ENCODE data around the gene RNASEH1.

Gene RNASEH1

GRCh38 chr2:3526871-3527270, 31.3 kb downstream of the RNASEH1 start:
- Histone ChIP-seq H2AFZ (ENCODE audit: low read depth, low read length, severe bottlenecking) (no peak overlapping the region), H3K4me3 (ENCODE audit: insufficient read depth, low read length, poor library complexity, severe bottlenecking) (no peak overlapping the region), H3K9ac (ENCODE audit: low read length) (no peak overlapping the region), H3K79me2 (ENCODE audit: insufficient read depth, low read length) (no peaks in the 10 kb centered on the region), H3K9me3 (ENCODE audit: insufficient read depth, low read length) (no peaks in the 10 kb centered on the region), H3F3A (ENCODE audit: insufficient read depth) (peaks cover 3% of the 10 kb centered on the region; the same call in 1 of the 2 replicates), H3K27me3 (ENCODE audit: low read length) (no peaks in the 10 kb centered on the region), H3K4me2 (ENCODE audit: low read depth, low read length, poor library complexity, severe bottlenecking) (no peak overlapping the region), H4K20me1 (ENCODE audit: low read depth, low read length) (no peaks in the 10 kb centered on the region), H3K36me3 (ENCODE audit: low read length) (no peaks in the 10 kb centered on the region), H3K27ac (ENCODE audit: low read depth, low read length) (no peak overlapping the region), H3K9me2 (replicated peaks; ENCODE audit: insufficient read depth, low read length) (no peaks in the 10 kb centered on the region)
- TF ChIP-seq CTCF (IDR thresholded peaks at IDR 0.05; ENCODE audit: insufficient read depth, low read length, poor library complexity, severe bottlenecking) = no peak
- no peak for TF ChIP-seq EZH2phosphoT487 (conservative IDR thresholded peaks at IDR 0.05; ENCODE audit: low read length)

DNA sequence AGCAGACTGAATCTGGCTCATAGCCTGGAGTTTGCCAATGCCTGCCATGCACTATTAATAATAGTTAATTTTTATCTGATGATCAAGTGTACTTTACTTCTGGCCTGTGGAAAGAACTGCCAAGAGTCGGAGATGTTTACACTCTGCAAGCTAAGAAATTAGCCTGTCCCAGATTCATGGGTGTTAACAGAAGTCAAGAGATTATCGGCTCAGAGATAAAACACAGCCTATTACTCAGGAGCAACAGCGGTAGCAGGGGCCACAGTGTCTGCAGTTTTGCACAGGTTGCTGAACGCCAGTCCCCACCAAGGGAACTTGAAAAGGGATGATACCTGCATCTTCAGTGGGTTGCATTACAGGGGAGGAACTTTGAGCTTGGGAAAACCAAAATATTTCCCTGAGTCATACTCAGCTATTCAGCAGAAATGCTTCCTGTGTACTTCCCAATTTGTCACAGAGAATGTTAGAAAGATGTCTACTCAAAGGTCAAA, 34.5 kb downstream of the RNASEH1 start:
- H3K4me3 ChIP-seq (ENCODE audit: insufficient read depth, low read length, poor library complexity, severe bottlenecking) = no peak overlapping the region

DNA sequence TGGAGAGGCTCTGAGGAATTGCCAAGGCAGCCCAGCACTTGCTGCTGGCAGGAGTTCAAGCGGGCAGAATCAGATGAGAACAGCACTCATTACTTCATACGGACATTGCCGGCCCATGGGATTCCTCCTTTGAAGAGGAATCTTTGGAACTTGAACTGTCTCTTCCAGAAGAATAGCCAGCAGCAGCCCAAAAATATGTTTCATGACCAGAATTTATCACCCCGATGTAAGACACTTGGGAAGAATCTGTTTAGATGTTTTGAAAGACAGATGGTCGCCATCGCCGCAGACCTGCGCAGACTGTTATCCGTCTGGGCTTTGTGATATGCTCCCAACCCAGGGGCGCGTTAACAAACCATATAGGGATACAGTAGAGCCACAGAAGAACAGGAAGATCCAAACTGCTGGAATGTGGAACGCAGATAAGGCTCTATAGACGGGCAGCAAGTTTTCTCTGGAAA, 35.1 kb downstream of the RNASEH1 start:
- no peaks in the 10 kb centered on the region for H4K20me1 ChIP-seq (ENCODE audit: low read depth, low read length)
- H3F3A ChIP-seq (ENCODE audit: insufficient read depth) = 0 out of 2 replicates have a peak, but pooled peaks cover 5% of the 10 kb centered on the region
- H3K9ac ChIP-seq (ENCODE audit: low read length) = no peak overlapping the region
- TF ChIP-seq EZH2phosphoT487 (conservative IDR thresholded peaks at IDR 0.05; ENCODE audit: low read length) (no peak), CTCF (IDR thresholded peaks at IDR 0.05; ENCODE audit: insufficient read depth, low read length, poor library complexity, severe bottlenecking) (no peak)
- peaks cover 5% of the 10 kb centered on the region for H3K79me2 ChIP-seq (ENCODE audit: insufficient read depth, low read length)
- H3K36me3 ChIP-seq (ENCODE audit: low read length) = no peaks in the 10 kb centered on the region
- no peak overlapping the region for H2AFZ ChIP-seq (ENCODE audit: low read depth, low read length, severe bottlenecking)
- H3K27me3 ChIP-seq (ENCODE audit: low read length) = no peaks in the 10 kb centered on the region
- H3K9me2 ChIP-seq (replicated peaks; ENCODE audit: insufficient read depth, low read length) = no peaks in the 10 kb centered on the region
- no peaks in the 10 kb centered on the region for H3K9me3 ChIP-seq (ENCODE audit: insufficient read depth, low read length)
- no peak overlapping the region for H3K4me3 ChIP-seq (ENCODE audit: insufficient read depth, low read length, poor library complexity, severe bottlenecking)
- H3K27ac ChIP-seq (ENCODE audit: low read depth, low read length) = no peak overlapping the region
- no peak overlapping the region for H3K4me2 ChIP-seq (ENCODE audit: low read depth, low read length, poor library complexity, severe bottlenecking)

More for the DNA sequence above, 34.5 kb downstream of the RNASEH1 start:
- Histone ChIP-seq H3K36me3 (ENCODE audit: low read length) (no peaks in the 10 kb centered on the region), H3K9me2 (replicated peaks; ENCODE audit: insufficient read depth, low read length) (no peaks in the 10 kb centered on the region), H3F3A (ENCODE audit: insufficient read depth) (0 out of 2 replicates have a peak, but pooled peaks cover 5% of the 10 kb centered on the region), H3K9me3 (ENCODE audit: insufficient read depth, low read length) (no peaks in the 10 kb centered on the region), H3K27ac (ENCODE audit: low read depth, low read length) (no peak overlapping the region), H3K4me2 (ENCODE audit: low read depth, low read length, poor library complexity, severe bottlenecking) (no peak overlapping the region), H3K9ac (ENCODE audit: low read length) (no peak overlapping the region), H3K79me2 (ENCODE audit: insufficient read depth, low read length) (no peaks in the 10 kb centered on the region), H2AFZ (ENCODE audit: low read depth, low read length, severe bottlenecking) (no peak overlapping the region), H3K27me3 (ENCODE audit: low read length) (no peaks in the 10 kb centered on the region), H4K20me1 (ENCODE audit: low read depth, low read length) (no peaks in the 10 kb centered on the region)
- TF ChIP-seq EZH2phosphoT487 (conservative IDR thresholded peaks at IDR 0.05; ENCODE audit: low read length) (no peak), CTCF (IDR thresholded peaks at IDR 0.05; ENCODE audit: insufficient read depth, low read length, poor library complexity, severe bottlenecking) (no peak)

Measured in SU-DHL-6 (cell line).